Natural killer cell (primary cell): ENCODE measurements around the gene PKHD1. TPM values are rescaled to one million over a fixed set of nuclear protein-coding genes. Genes with fewer than 3 reads are reported as not detected.

Experiments used
- ATAC-seq, 3 donors: fragments of 150-1000 bp in 2 of 3; fragments of 200-7000 bp in 1 of 3; cut with Tn5 transposase; 1 replicate in 1 of 3; 2 replicates in 2 of 3; pipeline ENCODE4 v1.10.0; 2021; ENCODE audit warnings: mild to moderate bottlenecking in 2 of 3, moderate library complexity in 2 of 3
- DNase-seq, 2 donors: peaks; one replicate each; pipeline versions ENCODE4 v3.0.0 to v3.0.0-alpha.2; 2013 to 2021; ENCODE audit warnings: mixed read lengths in 1 of 2
- H3K27ac ChIP-seq: one replicate; pipeline ENCODE4 v1.5.1; 2013; ENCODE audit warnings: mild to moderate bottlenecking, low read length
- H3K27me3 ChIP-seq: one replicate; pipeline ENCODE4 v1.6.1; 2013; ENCODE audit warnings: low read length; ENCODE audit not compliant: control insufficient read depth, insufficient read depth
- H3K36me3 ChIP-seq: one replicate; pipeline ENCODE4 v1.6.1; 2013; ENCODE audit warnings: low read length; ENCODE audit not compliant: control insufficient read depth, insufficient read depth
- H3K4me1 ChIP-seq: one replicate; pipeline ENCODE4 v1.6.1; 2013; ENCODE audit warnings: low read length; ENCODE audit not compliant: control insufficient read depth, insufficient read depth
- H3K4me3 ChIP-seq: one replicate; pipeline ENCODE4 v1.5.1; 2013; ENCODE audit warnings: low read length
- H3K9me3 ChIP-seq: one replicate; pipeline ENCODE4 v1.6.1; 2013; ENCODE audit warnings: low read length; ENCODE audit not compliant: control insufficient read depth, insufficient read depth
- H3K27ac Mint-ChIP-seq, 2 donors: one replicate each; pipeline ENCODE4 v1.8.0; 2022; ENCODE audit warnings: mild to moderate bottlenecking in 2 of 2, mixed read lengths in 2 of 2, moderate library complexity in 1 of 2
- H3K27me3 Mint-ChIP-seq, 2 donors: one replicate each; pipeline ENCODE4 v1.8.0; 2022; ENCODE audit warnings: low read depth in 2 of 2, mixed read lengths in 2 of 2
- H3K36me3 Mint-ChIP-seq: one replicate; pipeline ENCODE4 v1.8.0; 2022; ENCODE audit warnings: mixed read lengths
- H3K4me1 Mint-ChIP-seq, 2 donors: one replicate each; pipeline ENCODE4 v1.8.0; 2022; ENCODE audit warnings: mixed read lengths in 2 of 2
- H3K4me3 Mint-ChIP-seq: one replicate; pipeline ENCODE4 v1.8.0; 2022; ENCODE audit warnings: mild to moderate bottlenecking, moderate library complexity, mixed read lengths
- H3K9me3 Mint-ChIP-seq, 2 donors: one replicate each; pipeline ENCODE4 v1.8.0; 2022; ENCODE audit warnings: mixed read lengths in 2 of 2
- CTCF ChIP-seq: fragments of 200-600 bp; IDR thresholded peaks from one replicate; pipeline ENCODE4 v1.8.0; 2022; ENCODE audit warnings: antibody characterized with exemption
- WGBS: methylation state at CpG from one replicate; pipeline ENCODE4 v1.1.7; 2013; ENCODE audit warnings: missing lambda C conversion rate; ENCODE audit not compliant: insufficient coverage; 5-methylcytosine and 5-hydroxymethylcytosine counted together
- intact Hi-C: fragments of 100-400 bp; cut with micrococcal nuclease; formaldehyde crosslinking; loops from one replicate; pipeline ENCODE4 v1.14.2; 2022
- total RNA-seq, 4 donors: library from RNA; stranded (reverse); fragments of 120-200 nt in 1 of 4; gene quantifications; one replicate each; pipeline versions ENCODE4 v1.2.3 to v1.2.4, GENCODE V29; 2013 to 2022

The PKHD1 gene
- total RNA-seq, 3 donors from 2014 or later (not counting 1 experiment from before 2014, with no cell fraction given), result not detected

GRCh38 chr6:52015953-52016352 lies 71.5 kb downstream of the PKHD1 start:
- H3K4me3 ChIP-seq, result no peak overlapping the region
- H3K27me3 ChIP-seq, result no peaks in the 10 kb centered on the region
- no peaks in the 10 kb centered on the region for H3K4me1 ChIP-seq
- Mint-ChIP-seq H3K27me3 (peaks cover 14 to 17% of the 10 kb centered on the region in 2 donors), H3K4me1 (no peaks in the 10 kb centered on the region), H3K9me3 (no peaks in the 10 kb centered on the region), H3K4me3 (no peak overlapping the region), H3K27ac (no peak overlapping the region), H3K36me3 (no peaks in the 10 kb centered on the region)
- intact Hi-C loops, result no loop called here
- no peak for TF ChIP-seq CTCF
- 18% methylated on average over 1 of the region's 1 CpG for WGBS
- DNase-seq, result no peak
- no peak for ATAC-seq
- no peaks in the 10 kb centered on the region for H3K9me3 ChIP-seq
- H3K27ac ChIP-seq, result no peak overlapping the region
- H3K36me3 ChIP-seq, result no peaks in the 10 kb centered on the region

- Mint-ChIP-seq H3K36me3 (no peaks in the 10 kb centered on the region), H3K27me3 (peaks cover 12% of the 10 kb centered on the region in 2 donors), H3K9me3 (no peaks in the 10 kb centered on the region), H3K4me1 (no peaks in the 10 kb centered on the region), H3K27ac (no peak overlapping the region), H3K4me3 (no peak overlapping the region)
- intact Hi-C loops, result no loop called here
- Histone ChIP-seq H3K27me3 (no peaks in the 10 kb centered on the region), H3K4me1 (no peaks in the 10 kb centered on the region), H3K36me3 (no peaks in the 10 kb centered on the region), H3K27ac (no peak overlapping the region), H3K9me3 (no peaks in the 10 kb centered on the region), H3K4me3 (no peak overlapping the region)
- no peak for ATAC-seq
- DNase-seq, result no peak
- TF ChIP-seq CTCF, result no peak
- 88% methylated on average over 1 of the region's 1 CpG for WGBS
These were observed 73.0 kb downstream of the PKHD1 start for GRCh38 chr6:52014391-52014790.

GRCh38 chr6:52013035-52013434 lies 74.4 kb downstream of the PKHD1 start:
- no peaks in the 10 kb centered on the region for H3K9me3 Mint-ChIP-seq
- intact Hi-C loops, result no loop called here
- 33% methylated on average over 1 of the region's 1 CpG for WGBS

More at GRCh38 chr6:52013035-52013434, 74.4 kb downstream of the PKHD1 start:
- TF ChIP-seq CTCF, result no peak
- no peaks in the 10 kb centered on the region for H3K36me3 Mint-ChIP-seq
- no peaks in the 10 kb centered on the region for H3K36me3 ChIP-seq
- no peak overlapping the region for H3K4me3 ChIP-seq
- peaks cover 14 to 15% of the 10 kb centered on the region in 2 donors for H3K27me3 Mint-ChIP-seq
- H3K9me3 ChIP-seq, result no peaks in the 10 kb centered on the region
- H3K27ac Mint-ChIP-seq, result no peak overlapping the region
- no peak for DNase-seq
- H3K27ac ChIP-seq, result no peak overlapping the region
- H3K4me1 Mint-ChIP-seq, result no peaks in the 10 kb centered on the region
- H3K27me3 ChIP-seq, result no peaks in the 10 kb centered on the region
- no peaks in the 10 kb centered on the region for H3K4me1 ChIP-seq
- ATAC-seq, result no peak
- H3K4me3 Mint-ChIP-seq, result no peak overlapping the region
